KOPT-K1 (cell line): ENCODE data around the gene ZDHHC21.
"Not testable (repeated sequence)": the region's sequence is repeated elsewhere in the genome, so short reads cannot be mapped to it uniquely, and the experiment has no call there.

ENCODE experiments used
- H3K27ac ChIP-seq: fragments of 200-600 bp; sonication (generic); 2 replicates; pipeline ENCODE4 v1.5.1; 2016; ENCODE audit warnings: antibody characterized with exemption, mild to moderate bottlenecking, low read depth, low read length; ENCODE audit not compliant: poor library complexity, severe bottlenecking
- H3K36me3 ChIP-seq: fragments of 200-600 bp; sonication (generic); 2 replicates; pipeline ENCODE4 v1.5.1; 2017; ENCODE audit warnings: antibody characterized with exemption, mild to moderate bottlenecking, low read length, moderate library complexity; ENCODE audit not compliant: insufficient read depth
- H3K9me3 ChIP-seq: fragments of 200-600 bp; sonication (generic); 2 replicates; pipeline ENCODE4 v1.5.1; 2017; ENCODE audit warnings: antibody characterized with exemption, low read length, mild to moderate bottlenecking; ENCODE audit not compliant: insufficient read depth, poor library complexity, severe bottlenecking

ZDHHC21 gene

GRCh38 chr9:14702200-14702720 is 9.0 kb upstream of the ZDHHC21 start:
- Histone ChIP-seq H3K9me3 (peaks cover 19% of the 10 kb centered on the region), H3K27ac (no peak overlapping the region), H3K36me3 (no peaks in the 10 kb centered on the region)

GRCh38 chr9:14692470-14693250 is 572 bp downstream of the ZDHHC21 start:
- no peaks in the 10 kb centered on the region for H3K36me3 ChIP-seq
- no peak overlapping the region for H3K27ac ChIP-seq
- H3K9me3 ChIP-seq = no peaks in the 10 kb centered on the region

GRCh38 chr9:14690948-14691730 is 2.1 kb downstream of the ZDHHC21 start:
- no peak overlapping the region for H3K27ac ChIP-seq
- no peaks in the 10 kb centered on the region for H3K36me3 ChIP-seq
- no peaks in the 10 kb centered on the region for H3K9me3 ChIP-seq

GRCh38 chr9:14687042-14687719 is 6.1 kb downstream of the ZDHHC21 start:
- Histone ChIP-seq H3K36me3 (no peaks in the 10 kb centered on the region), H3K9me3 (no peaks in the 10 kb centered on the region), H3K27ac (no peak overlapping the region)

- Histone ChIP-seq H3K9me3 (no peaks in the 10 kb centered on the region), H3K27ac (no peak overlapping the region), H3K36me3 (no peaks in the 10 kb centered on the region)
These were observed 7.1 kb downstream of the ZDHHC21 start for GRCh38 chr9:14686168-14686567.

- H3K27ac ChIP-seq, H3K36me3 ChIP-seq, H3K9me3 ChIP-seq: not testable (repeated sequence)
These were observed 10.6 kb downstream of the ZDHHC21 start for GRCh38 chr9:14682616-14683015.

GRCh38 chr9:14678776-14679175 is 14.5 kb downstream of the ZDHHC21 start:
- no peaks in the 10 kb centered on the region for H3K36me3 ChIP-seq
- H3K27ac ChIP-seq = no peak overlapping the region

GRCh38 chr9:14677872-14678271 is 15.4 kb downstream of the ZDHHC21 start:
- no peaks in the 10 kb centered on the region for H3K36me3 ChIP-seq
- no peaks in the 10 kb centered on the region for H3K9me3 ChIP-seq
- no peak overlapping the region for H3K27ac ChIP-seq

More at GRCh38 chr9:14678776-14679175, 14.5 kb downstream of the ZDHHC21 start:
- no peaks in the 10 kb centered on the region for H3K9me3 ChIP-seq

GRCh38 chr9:14677396-14677795 is 15.8 kb downstream of the ZDHHC21 start:
- no peaks in the 10 kb centered on the region for H3K36me3 ChIP-seq
- H3K9me3 ChIP-seq = no peaks in the 10 kb centered on the region
- no peak overlapping the region for H3K27ac ChIP-seq

GRCh38 chr9:14674630-14675029 is 18.6 kb downstream of the ZDHHC21 start:
- Histone ChIP-seq H3K27ac (no peak overlapping the region), H3K36me3 (no peaks in the 10 kb centered on the region)

GRCh38 chr9:14671377-14671776 is 21.9 kb downstream of the ZDHHC21 start:
- H3K27ac ChIP-seq = no peak overlapping the region
- no peaks in the 10 kb centered on the region for H3K9me3 ChIP-seq
- no peaks in the 10 kb centered on the region for H3K36me3 ChIP-seq

More at GRCh38 chr9:14674630-14675029, 18.6 kb downstream of the ZDHHC21 start:
- H3K9me3 ChIP-seq = no peaks in the 10 kb centered on the region

- Histone ChIP-seq H3K36me3 (no peaks in the 10 kb centered on the region), H3K9me3 (no peaks in the 10 kb centered on the region)
These were observed 22.5 kb downstream of the ZDHHC21 start for GRCh38 chr9:14670718-14671117.

GRCh38 chr9:14664022-14664421 is 29.2 kb downstream of the ZDHHC21 start:
- not testable (repeated sequence) for H3K36me3 ChIP-seq, H3K9me3 ChIP-seq, H3K27ac ChIP-seq

More at GRCh38 chr9:14670718-14671117, 22.5 kb downstream of the ZDHHC21 start:
- no peak overlapping the region for H3K27ac ChIP-seq

GRCh38 chr9:14662060-14662453 is 31.2 kb downstream of the ZDHHC21 start:
- H3K9me3 ChIP-seq = no peaks in the 10 kb centered on the region
- no peak overlapping the region for H3K27ac ChIP-seq
- no peaks in the 10 kb centered on the region for H3K36me3 ChIP-seq
